MV-4-11 (cell line): Measurements from ENCODE around the gene POU4F1.
A peak's percentile ranks its signal among the peaks of the same experiment; 100 is the strongest.

Experiments used
- DNase-seq: peaks from one replicate; lab custom pipeline; 2025; lab: John Stamatoyannopoulos, UW

The POU4F1 gene

DNA sequence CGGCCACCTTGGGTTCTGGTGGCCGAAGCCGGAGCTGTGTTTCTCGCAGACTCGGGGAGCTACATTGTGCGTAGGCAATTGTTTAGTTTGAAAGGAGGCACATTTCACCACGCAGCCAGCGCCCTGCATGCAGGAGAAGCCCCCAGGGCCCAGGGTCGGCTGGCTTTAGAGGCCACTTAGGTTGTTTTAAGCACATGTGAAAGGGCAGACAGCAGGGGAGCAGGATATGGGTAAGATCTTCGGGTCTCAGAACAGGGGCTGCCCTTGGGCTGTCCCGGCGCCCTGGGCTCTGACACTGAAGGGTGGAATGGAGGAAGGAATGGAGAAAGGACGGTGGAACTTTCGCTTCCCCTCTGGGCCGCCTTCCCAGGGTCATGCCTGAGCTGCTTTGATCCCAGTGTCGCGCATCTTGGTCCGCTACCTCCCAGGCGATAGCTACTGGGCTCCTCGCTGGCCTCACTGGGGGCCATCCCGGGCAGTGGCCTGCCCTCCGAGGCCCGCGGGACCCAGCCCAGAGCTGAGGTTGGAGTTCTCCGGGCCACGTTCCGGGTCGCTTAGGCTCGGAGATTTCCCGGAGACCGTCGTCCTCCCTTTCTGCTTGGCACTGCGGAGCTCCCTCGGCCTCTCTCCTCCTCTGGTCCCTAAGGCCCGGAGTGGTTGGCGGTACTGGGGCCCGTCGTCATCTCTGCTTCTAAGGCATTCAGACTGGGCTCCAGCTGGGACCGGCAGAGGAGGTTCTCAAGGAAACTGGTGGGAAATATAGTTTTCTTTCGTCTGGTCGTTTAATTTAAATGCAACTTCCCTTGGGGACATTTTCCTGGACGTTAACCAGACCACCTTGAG, 4.3 kb upstream of the POU4F1 start:
- no peak for DNase-seq

DNA sequence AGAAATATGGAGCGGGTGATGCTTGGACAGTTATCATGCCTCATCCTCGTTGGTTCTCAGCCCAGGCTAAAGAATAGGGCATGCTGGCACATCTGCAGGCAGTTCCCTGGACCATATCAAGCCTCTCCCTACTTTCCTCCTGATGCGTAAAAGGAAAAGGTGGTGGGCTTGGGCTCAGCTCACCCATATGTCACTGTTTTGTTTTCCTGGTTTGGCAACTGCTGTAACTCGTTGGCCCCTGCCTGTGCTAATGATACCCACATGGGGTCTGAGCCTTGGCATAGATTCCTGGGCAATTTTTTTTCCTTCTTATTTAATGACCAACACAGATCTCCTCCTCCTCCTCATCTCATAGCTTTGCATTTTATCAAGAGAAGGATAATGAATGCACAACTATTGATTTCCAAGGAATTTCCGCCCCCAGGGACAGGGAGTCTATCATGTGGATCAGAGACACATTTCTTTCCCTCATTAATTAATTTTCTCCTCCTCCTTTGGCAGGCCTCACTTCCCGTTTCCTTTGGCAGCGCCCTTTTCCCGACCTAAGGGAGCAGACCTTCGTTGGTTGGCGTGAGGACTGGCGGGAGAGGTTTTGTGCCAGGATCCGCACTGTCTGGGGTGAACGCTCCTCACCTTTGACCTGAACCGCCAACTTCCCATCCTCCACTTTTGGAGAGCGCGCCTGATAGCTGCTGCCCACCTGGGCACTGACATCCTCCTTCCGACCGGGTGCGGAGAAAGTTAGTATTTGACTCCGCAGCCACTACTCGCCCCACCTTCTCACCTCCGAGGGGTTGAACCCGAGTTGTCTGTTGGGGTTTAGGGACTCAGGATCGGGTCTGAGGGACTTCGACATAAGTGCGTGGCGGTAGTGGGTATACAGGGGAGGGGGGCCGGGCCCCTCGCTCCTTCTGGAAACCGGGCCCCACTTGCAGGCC, 3.4 kb upstream of the POU4F1 start:
- DNase-seq: no peak

DNA sequence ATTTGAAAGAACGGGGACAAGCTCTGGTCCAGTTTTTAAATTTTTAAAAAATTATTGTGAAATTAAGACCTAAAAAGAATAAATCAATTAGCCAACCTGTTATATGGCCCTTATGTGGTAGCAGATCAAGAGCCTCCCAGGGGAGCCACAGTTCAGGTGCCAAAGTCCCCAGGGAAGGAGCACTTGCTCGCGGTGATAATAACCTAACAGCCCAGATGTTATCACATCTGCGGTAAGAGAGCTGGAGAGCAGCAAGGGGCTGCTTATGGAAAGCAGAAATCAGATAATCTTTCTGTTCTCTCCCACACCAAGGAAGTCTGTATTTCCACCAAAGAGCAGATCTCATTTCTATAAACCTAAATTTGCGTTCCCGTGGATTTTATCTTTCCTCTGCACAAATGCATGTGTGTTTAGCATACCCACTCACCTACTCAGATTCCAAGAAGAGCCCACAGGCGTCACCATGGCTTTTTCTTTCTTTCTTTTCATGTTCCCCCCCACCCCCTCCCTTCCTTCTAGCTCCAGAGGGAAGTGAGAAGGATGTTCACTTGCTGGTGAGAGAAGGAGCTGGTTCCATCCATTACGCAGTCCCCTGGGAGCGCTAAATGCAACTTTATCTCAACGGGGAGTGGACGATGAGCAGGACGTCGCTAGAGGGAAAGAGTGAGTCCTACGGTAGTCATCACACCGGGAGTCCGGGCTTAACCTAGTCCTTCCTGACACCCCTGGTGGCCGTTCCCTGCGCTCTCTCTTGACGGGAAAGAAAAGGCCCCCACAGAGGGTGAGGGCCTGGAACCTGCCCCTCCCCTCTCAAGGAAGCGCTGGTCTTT, 1.6 kb upstream of the POU4F1 start:
- no peak for DNase-seq

DNA sequence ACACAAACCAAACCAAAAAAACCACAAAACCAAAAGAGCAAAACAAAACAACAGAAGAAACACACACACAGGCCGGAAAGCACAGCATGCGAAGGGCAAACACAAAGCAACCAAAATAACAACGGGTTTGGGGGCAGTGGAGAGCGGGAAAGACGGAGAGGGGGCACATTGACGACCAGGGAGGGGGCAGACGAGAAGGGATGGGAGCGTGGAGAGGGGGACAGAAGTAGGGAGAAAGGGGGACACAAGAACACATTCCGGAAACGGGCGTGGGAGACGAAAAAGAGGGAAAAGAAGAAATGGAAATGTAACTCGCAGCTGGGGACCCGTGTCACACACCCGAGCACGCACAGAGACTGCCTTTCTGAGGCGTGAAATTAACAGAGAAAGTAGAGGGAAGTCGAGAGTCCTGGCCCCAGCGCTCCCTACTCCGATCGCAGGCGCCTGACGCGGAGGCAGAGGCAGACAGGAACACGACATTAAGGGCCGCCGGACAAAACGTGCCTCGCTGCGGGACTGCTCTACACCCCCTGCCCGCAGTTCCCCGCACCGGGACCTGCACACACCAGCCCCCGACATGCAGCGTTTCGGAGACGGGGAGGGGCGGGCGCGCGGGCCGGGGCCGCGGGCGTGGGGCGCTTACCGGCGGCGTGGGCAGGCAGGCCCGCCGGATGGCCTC, 652 bp downstream of the POU4F1 start:
- DNase-seq: peak; percentile 37

DNA sequence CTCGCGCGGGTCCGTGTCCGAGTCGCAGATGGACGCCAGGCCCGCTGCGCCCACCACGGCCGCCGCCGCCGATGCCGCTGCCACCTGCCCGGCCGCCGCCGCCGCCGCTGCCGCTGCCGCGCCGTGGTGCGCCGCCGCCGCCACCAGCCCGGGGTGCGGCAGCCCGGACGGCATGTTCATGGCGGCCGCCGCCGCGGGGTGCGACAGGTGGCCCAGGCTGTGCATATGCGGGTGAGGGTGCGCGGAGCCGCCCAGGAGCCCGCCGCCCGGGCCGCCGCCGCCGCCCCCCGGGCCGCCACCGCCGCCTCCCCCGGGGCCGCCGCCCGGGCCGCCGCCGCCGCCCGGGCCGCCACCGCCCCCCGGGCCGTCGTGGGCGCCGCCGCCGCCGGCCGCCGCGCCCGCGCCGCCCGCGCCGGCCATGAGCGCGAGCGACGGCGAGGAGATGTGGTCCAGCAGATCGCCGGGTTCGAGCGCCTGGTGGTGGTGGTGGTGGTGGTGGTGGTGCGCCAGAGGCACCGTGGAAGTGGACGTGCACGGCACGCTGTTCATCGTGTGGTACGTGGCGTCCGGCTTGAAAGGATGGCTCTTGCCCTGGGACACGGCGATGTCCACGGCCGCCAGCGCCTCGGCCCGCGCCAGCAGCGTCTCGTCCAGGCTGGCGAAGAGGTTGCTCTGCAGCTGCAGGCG, 1.3 kb downstream of the POU4F1 start:
- no peak for DNase-seq

DNA sequence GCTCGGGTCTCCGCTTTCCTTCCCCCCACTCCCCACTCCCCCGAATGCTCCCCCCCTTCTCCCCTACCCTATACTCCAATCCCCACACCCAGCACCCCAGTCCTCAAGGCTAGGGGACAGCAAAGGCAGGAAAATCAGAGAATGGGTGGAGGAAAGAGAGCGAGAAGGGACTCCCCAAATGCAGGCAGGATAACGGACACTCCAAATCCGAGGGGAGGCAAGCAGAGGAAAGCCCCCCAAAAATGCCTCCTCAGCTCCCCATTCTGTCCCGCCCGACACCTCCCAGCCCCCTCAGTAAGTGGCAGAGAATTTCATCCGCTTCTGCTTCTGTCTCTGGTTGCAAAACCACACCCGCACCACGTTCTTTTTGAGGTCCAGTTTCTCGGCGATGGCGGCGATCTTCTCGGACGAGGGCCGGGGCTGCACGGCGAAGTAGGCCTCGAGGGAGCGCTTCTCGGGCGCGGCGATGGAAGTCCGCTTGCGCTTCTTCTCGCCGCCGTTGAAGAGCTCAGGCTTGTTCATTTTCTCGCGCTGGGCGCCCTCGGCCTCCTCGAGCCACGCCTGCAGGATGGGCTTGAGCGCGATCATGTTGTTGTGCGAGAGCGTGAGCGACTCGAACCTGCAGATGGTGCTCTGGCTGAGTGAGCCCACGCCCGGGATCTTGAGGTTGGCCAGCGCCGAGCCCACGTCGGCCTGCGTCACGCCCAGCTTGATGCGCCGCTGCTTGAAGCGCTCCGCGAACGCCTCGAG, 2.1 kb downstream of the POU4F1 start:
- DNase-seq: no peak

DNA sequence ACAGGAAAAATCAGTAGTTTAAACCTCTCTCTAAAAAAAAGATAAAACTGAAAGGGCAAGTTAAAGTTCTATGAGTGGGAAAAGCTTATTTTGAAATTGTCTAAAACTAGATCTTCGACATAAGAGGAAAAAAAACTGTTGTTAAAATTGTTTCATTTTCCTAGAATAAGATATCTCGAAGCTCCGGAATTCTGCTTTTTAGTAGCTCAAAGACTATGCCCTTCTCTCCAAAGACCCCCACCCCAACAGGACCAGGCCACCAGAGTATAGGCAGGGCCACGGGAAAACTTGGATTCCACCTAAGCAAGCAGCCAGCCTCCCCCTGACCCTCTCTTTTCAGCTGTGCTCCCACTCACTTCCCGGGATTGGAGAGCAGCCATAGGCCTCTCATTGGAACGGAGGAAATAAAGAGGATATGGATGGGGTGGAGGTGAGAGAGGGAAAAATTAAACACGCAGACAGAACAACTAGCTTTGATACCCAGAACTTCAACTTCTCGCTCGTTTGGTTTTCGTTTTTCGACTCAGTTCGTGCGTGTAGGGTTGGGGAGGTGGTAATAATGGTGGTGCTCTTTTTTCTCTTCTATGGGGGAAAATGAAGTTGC, 3.0 kb downstream of the POU4F1 start:
- DNase-seq: no peak

DNA sequence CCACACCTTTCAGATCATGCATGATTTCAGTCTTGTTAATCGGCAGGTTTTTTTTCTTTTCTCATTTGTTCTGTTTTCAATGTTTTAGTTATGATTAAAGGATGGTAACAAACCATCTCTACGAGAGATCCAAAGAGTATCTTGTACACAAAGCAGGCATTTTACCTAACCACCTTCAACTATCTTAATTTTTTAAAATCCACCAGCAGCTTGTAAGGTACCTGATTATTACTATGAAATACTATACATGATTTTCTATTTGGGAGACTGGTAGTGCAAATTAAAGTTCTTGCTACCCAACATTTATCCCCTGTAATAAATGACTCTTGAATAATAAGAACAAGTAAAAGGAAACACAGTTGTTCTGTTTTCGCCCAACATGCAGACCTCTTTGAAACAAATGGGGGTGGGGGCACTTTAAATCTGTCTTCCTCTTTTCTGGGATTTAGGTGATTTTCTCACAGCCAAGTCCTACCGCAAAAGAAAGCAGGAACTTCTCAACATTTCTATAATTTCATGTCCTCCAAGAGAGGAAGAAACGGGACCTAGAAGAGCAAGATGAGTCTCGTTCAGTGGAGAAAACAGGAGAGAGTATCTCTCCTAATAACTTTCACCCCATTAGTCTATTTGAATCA, 3.6 kb downstream of the POU4F1 start:
- peak; percentile 80 for DNase-seq

DNA sequence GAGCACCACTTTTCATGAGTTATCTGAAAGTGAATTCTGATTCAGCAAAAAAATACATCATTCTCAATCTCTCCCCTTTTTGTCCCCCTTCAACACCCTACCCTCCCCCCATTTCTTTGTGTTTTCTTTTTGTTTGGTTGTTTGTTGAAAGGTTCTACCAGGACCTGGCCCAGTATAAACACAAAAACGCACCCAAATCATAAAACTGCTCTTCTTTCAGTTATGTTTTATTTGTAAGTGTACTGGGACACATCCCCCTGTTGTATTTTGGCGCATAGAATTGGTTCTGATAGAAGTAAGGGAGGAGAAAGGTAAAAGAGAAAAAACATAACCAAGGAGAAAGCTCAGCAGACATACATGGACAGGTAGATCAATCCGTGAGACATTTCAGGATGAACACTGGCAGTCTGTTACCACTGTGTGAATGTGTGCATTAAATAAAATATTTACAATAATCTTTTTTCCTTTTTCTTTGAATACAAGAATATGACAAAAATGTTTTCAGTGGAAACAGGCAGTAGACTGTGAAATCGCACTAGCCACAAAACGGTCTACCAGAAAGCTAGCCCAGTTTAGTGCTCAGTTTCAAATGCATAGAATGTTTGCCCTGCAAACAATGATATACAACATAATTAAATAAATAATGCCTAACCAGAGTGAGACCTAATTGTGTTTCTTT, 4.2 kb downstream of the POU4F1 start:
- no peak for DNase-seq

DNA sequence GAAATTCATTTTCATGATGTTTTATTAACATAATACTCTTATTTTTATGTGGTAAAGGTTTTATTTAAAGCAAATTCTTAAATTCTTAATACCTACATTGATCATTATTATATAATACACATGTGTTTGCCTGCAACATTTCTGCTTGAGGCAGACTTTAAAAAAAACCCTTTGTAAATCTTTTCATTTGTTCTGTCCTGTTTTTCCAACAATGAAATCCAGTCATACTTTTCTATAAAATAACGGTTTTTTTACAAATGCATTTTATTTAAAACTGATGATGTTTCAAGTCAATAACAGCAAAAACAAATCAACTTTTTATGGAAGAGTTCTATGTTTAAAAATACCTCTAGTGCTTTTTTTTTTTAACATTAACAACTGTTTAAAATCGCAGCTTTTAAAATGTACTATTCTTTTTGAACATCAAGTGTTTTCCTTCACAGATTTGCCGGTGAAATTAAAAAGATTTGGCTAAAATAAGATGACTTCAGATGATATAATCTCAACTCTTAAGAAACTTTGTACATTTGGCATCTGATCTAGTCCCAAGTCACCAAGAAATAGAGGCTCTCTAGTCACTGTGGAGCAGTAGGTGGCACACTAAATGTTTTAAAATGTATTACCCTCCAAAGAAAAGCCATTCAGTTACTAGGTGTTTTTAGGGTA, 5.1 kb downstream of the POU4F1 start:
- DNase-seq: no peak

DNA sequence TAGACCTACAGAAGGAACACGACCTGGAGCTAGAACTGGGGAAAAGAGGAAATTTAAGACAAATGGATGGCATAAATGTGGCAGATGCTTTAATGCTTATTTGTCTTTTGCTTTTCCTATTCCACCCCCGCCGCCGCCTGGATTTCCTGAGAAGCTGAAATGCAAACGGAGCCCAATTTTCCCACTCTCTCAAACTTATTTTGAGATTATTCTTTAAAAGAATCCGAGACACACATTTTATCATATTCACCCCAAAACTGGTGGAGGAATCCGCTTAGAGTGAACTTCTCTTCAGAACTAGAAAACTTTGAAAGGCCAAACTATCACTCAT, 5.8 kb downstream of the POU4F1 start:
- no peak for DNase-seq

DNA sequence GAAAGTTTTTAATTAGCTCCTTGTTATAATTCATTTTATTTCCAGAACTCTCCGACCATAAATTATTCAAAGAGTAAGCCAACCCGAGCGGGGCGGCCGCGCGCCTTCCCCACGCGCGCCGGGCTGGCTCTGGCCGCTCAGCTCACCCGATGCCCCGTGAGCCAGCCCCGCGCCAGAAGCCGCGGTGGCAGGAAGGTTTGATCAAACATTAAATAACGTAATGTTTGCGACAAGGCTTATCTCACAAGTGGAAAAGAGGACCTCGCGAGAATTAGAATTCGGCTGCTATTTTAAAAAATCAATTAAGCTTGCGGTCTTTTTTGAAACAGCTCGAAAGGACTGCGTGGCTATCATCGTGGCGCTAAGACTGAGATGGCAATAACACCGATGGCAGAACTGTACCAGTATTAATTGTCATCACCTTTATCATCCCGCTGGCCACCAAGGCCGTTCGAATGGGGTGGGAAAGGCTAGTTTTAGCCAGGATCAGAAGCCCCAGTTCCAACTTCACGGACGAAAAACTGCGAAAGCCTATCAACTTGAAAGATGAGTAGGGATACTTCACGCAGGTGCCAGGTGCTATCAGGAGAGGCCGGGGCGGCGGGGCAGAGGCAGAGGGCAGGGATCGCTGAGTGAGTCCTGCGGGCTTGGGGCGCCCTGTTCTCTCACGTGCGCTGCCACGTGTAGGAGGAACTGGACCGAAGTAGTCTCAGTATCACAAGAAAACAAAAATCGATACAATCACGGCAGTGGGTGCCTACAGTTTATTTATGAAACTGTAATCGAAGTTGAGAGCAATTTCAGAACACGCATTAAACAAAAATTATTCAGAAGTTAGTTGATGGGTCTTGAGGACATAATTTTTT, 6.4 kb downstream of the POU4F1 start:
- peak; percentile 4 for DNase-seq

DNA sequence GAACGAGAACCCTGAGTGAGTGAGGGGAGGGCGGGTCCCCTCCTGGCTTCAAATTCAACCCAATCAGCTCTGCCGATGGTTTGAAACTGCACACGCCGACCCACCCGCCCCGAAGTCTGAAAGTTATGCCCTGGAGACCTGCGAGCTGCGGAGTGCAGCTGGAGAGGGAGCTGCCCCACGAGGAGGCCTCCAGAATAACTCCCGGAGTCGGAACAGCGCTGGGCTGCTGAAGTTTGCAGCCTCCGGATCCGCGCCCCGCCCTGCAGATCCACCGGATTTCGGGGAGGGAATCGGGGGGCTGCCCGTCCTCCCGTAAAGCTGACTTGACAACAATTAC, 7.0 kb downstream of the POU4F1 start:
- DNase-seq: no peak

DNA sequence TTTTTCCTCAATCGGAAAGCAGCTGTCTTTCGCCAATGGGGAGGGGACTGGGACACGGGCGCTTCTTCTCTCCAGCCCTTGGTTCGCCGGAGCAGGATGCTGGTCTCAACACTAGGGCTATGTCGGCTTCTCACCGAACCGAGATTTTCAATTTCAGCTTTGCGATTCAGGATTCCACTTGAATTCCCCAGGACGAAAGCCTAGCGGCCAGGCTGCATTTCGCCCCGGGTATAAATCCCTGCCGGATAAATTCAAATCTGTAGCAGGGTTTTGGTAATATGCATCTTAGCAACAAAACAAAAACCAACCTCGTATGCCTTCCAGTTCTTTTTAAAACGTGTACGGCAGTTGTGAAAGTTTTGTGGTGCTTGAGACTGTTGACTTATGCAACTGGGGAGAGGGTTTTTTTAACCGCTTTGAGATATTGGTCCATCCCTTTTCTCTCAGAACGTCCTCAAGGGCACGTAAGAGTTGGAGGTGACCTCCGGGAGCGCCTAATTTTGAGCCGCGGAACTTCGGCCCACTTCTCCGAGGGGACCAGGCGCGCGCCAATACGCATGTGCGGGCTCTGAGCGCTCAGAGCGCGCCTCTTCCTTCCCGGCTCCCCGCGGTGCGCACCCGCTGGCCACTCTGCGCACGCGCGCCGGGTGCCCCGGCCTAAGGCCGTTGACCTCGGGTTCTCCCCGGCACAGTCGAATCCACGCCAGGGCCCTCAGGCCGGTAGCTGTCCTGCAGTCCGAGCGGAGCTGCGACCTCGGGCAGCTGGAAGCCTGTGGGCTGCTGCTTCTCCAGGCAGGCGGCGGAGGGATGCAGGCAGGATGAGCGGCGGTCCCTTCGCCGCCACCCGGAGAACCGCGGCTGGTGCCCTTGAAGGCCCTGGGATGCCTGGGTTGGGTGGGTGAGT, 7.6 kb downstream of the POU4F1 start:
- DNase-seq: peak; percentile 43

DNA sequence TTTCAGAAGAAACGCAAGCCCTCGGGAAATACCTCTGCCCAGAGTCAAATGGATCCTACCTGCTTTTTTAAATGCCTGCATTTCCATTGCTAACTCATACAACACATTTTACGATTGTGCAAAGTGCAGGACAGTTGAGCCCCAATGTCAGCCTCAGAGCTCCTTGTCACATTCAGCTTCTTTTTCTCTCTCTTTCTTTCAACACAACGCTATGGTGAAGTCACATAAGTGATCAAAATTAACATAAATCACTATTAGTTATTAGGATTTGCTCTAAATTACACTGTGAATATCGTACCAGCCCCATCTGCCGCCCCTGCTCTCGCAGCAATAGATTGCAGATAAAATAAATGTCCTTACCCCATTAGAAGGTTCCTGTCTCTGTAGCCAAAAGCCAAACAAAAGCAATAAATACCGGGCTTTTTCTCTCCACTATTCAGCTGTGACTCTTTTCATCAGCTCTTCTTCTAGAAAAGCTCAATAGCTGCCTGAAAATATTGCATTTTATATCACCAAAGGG, 8.8 kb downstream of the POU4F1 start:
- no peak for DNase-seq
